ENCODE data around the gene TPK1.

- TF ChIP-seq CTCF (IDR thresholded peaks at IDR 0.05) (no peak), POLR2A (IDR thresholded peaks at IDR 0.05) (no peak)
Observed at GRCh38 chr7:144629598-144629997, 206.3 kb downstream of the TPK1 start.

All from Peyer's patch (tissue), 4 donors.